MM.1S (cell line): Measurements from ENCODE around the gene PCK1.

Experiments used
- DNase-seq: peaks from one replicate; pipeline ENCODE4 v3.0.0-alpha.2; 2015
- H2AFZ ChIP-seq: fragments of 300-600 bp; sonication (generic); 2 replicates; pipeline ENCODE4 v1.6.0; 2016; ENCODE audit warnings: antibody characterized with exemption, low read length
- H3F3A ChIP-seq: fragments of 300-600 bp; sonication (generic); 2 replicates; pipeline ENCODE4 v1.6.1; 2016; ENCODE audit warnings: mild to moderate bottlenecking, antibody characterized with exemption, low read length, moderate library complexity, mixed read lengths; ENCODE audit not compliant: insufficient read depth
- H3K27ac ChIP-seq: fragments of 300-600 bp; sonication (generic); 2 replicates; pipeline ENCODE4 v1.5.1; 2016; ENCODE audit warnings: mild to moderate bottlenecking, low read length
- H3K27me3 ChIP-seq: fragments of 300-600 bp; sonication (generic); replicated peaks from 2 replicates; pipeline ENCODE4 v1.6.0; 2016; ENCODE audit warnings: low read length; ENCODE audit not compliant: insufficient read depth
- H3K36me3 ChIP-seq: fragments of 300-600 bp; sonication (generic); replicated peaks from 2 replicates; pipeline ENCODE4 v1.6.1; 2016; ENCODE audit warnings: mild to moderate bottlenecking, low read length, mixed read lengths; ENCODE audit not compliant: insufficient read depth
- H3K4me1 ChIP-seq: fragments of 300-600 bp; sonication (generic); 2 replicates; pipeline ENCODE4 v1.6.1; 2016; ENCODE audit warnings: low read length, mixed read lengths
- H3K4me2 ChIP-seq: fragments of 300-600 bp; sonication (generic); 2 replicates; pipeline ENCODE4 v1.6.0; 2016; ENCODE audit warnings: low read depth, low read length
- H3K4me3 ChIP-seq: fragments of 300-600 bp; sonication (generic); 2 replicates; pipeline ENCODE4 v1.5.1; 2016; ENCODE audit warnings: low read length, mixed read lengths
- H3K79me2 ChIP-seq: fragments of 300-600 bp; sonication (generic); 2 replicates; pipeline ENCODE4 v1.6.1; 2016; ENCODE audit warnings: mixed run types, low read length, mixed read lengths
- H3K9ac ChIP-seq: fragments of 300-600 bp; sonication (generic); 2 replicates; pipeline ENCODE4 v1.6.1; 2016; ENCODE audit warnings: low read length, mixed read lengths
- H3K9me2 ChIP-seq: fragments of 300-600 bp; sonication (generic); replicated peaks from 2 replicates; pipeline ENCODE4 v1.6.1; 2016; ENCODE audit warnings: mild to moderate bottlenecking, low read length, mixed read lengths; ENCODE audit not compliant: insufficient read depth
- H3K9me3 ChIP-seq: fragments of 300-600 bp; sonication (generic); replicated peaks from 2 replicates; pipeline ENCODE4 v1.6.1; 2016; ENCODE audit warnings: mild to moderate bottlenecking, low read length, mixed read lengths; ENCODE audit not compliant: insufficient read depth
- H4K20me1 ChIP-seq: fragments of 300-600 bp; sonication (generic); 2 replicates; pipeline ENCODE4 v1.6.1; 2016; ENCODE audit warnings: mild to moderate bottlenecking, low read length, moderate library complexity, mixed read lengths; ENCODE audit not compliant: insufficient read depth
- CTCF ChIP-seq: fragments of 300-600 bp; sonication (generic); IDR thresholded peaks from 2 replicates; pipeline ENCODE4 v1.5.1; 2016; ENCODE audit warnings: antibody characterized with exemption, low read length, mixed read lengths
- EZH2 ChIP-seq: fragments of 300-600 bp; sonication (generic); optimal IDR thresholded peaks from 2 replicates; pipeline ENCODE3; 2017; ENCODE audit warnings: low read depth, mild to moderate bottlenecking, antibody characterized with exemption, low read length, mixed read lengths
- EZH2phosphoT487 ChIP-seq: fragments of 300-600 bp; sonication (generic); IDR thresholded peaks from 2 replicates; pipeline ENCODE4 v1.6.1; 2018; ENCODE audit warnings: antibody characterized with exemption, low read length

Gene PCK1

GRCh38 chr20:57605878-57606277 is 45.0 kb downstream of the PCK1 start:
- Histone ChIP-seq H3K4me2 (no peak overlapping the region), H3K4me3 (no peak overlapping the region), H3K27me3 (no peaks in the 10 kb centered on the region), H4K20me1 (no peaks in the 10 kb centered on the region), H3K4me1 (no peaks in the 10 kb centered on the region), H3K9me2 (no peaks in the 10 kb centered on the region), H3K27ac (no peak overlapping the region), H3K9me3 (no peaks in the 10 kb centered on the region), H3K79me2 (no peaks in the 10 kb centered on the region), H2AFZ (no peak overlapping the region), H3K36me3 (peaks cover 7% of the 10 kb centered on the region; the same call in 1 of the 2 replicates), H3F3A (no peaks in the 10 kb centered on the region), H3K9ac (no peak overlapping the region)
- DNase-seq, result no peak
- TF ChIP-seq CTCF (no peak), EZH2phosphoT487 (no peak), EZH2 (no peak)

- Histone ChIP-seq H3K4me3 (no peak overlapping the region), H2AFZ (no peak overlapping the region), H3K9ac (no peak overlapping the region), H3K9me3 (no peaks in the 10 kb centered on the region), H4K20me1 (no peaks in the 10 kb centered on the region), H3K9me2 (no peaks in the 10 kb centered on the region), H3F3A (no peaks in the 10 kb centered on the region), H3K4me2 (no peak overlapping the region), H3K36me3 (peaks cover 16% of the 10 kb centered on the region), H3K79me2 (peaks cover 10% of the 10 kb centered on the region; the same call in 1 of the 2 replicates), H3K27me3 (no peaks in the 10 kb centered on the region), H3K27ac (no peak overlapping the region), H3K4me1 (no peaks in the 10 kb centered on the region)
- TF ChIP-seq EZH2phosphoT487 (no peak), EZH2 (no peak), CTCF (no peak)
- DNase-seq, result no peak
Observed at GRCh38 chr20:57608516-57608915, 47.6 kb downstream of the PCK1 start.

- no peak for TF ChIP-seq EZH2
- no peak overlapping the region for H3K4me2 ChIP-seq
Observed at GRCh38 chr20:57609086-57609841, 48.4 kb downstream of the PCK1 start.

GRCh38 chr20:57609842-57610167 is 48.9 kb downstream of the PCK1 start:
- H4K20me1 ChIP-seq, result no peaks in the 10 kb centered on the region
- no peak overlapping the region for H2AFZ ChIP-seq
- peaks cover 21% of the 10 kb centered on the region for H3K36me3 ChIP-seq
- H3K4me1 ChIP-seq, result no peaks in the 10 kb centered on the region
- no peak overlapping the region for H3K9ac ChIP-seq
- H3K9me3 ChIP-seq, result no peaks in the 10 kb centered on the region
- no peak overlapping the region for H3K27ac ChIP-seq
- no peaks in the 10 kb centered on the region for H3K9me2 ChIP-seq
- no peaks in the 10 kb centered on the region for H3F3A ChIP-seq
- H3K27me3 ChIP-seq, result no peaks in the 10 kb centered on the region
- DNase-seq, result no peak
- no peak overlapping the region for H3K4me2 ChIP-seq
- H3K79me2 ChIP-seq, result peaks cover 19% of the 10 kb centered on the region
- no peak overlapping the region for H3K4me3 ChIP-seq
- no peak for TF ChIP-seq EZH2phosphoT487
- TF ChIP-seq EZH2, result no peak
- TF ChIP-seq CTCF, result peak; percentile 11; the same call in 1 of the 2 replicates

More at GRCh38 chr20:57609086-57609841, 48.4 kb downstream of the PCK1 start:
- no peaks in the 10 kb centered on the region for H3K9me3 ChIP-seq
- H2AFZ ChIP-seq, result no peak overlapping the region
- no peaks in the 10 kb centered on the region for H3K9me2 ChIP-seq
- no peak overlapping the region for H3K9ac ChIP-seq
- peaks cover 17% of the 10 kb centered on the region for H3K36me3 ChIP-seq
- DNase-seq, result no peak
- H4K20me1 ChIP-seq, result no peaks in the 10 kb centered on the region
- peaks cover 14% of the 10 kb centered on the region for H3K79me2 ChIP-seq
- H3K27ac ChIP-seq, result no peak overlapping the region
- H3K4me1 ChIP-seq, result no peaks in the 10 kb centered on the region
- no peak overlapping the region for H3K4me3 ChIP-seq
- no peaks in the 10 kb centered on the region for H3F3A ChIP-seq
- no peaks in the 10 kb centered on the region for H3K27me3 ChIP-seq
